HG02981 (cell line): ENCODE data around the gene IRF8.
"Not testable (repeated sequence)": the region's sequence is repeated elsewhere in the genome, so short reads cannot be mapped to it uniquely, and the experiment has no call there.

Source experiments
- ATAC-seq: cut with Tn5 transposase; IDR thresholded peaks from one replicate; pipeline ENCODE4 v1.9.1; 2021; ENCODE audit warnings: mild to moderate bottlenecking, moderate library complexity; ENCODE audit not compliant: unreplicated experiment

Gene IRF8

GRCh38 chr16:85867189-85867588 is 31.8 kb upstream of the IRF8 start:
- no peak for ATAC-seq

GRCh38 chr16:85868495-85868894 is 30.5 kb upstream of the IRF8 start:
- ATAC-seq, result no peak

- ATAC-seq, result no peak
Observed at GRCh38 chr16:85869206-85869605, 29.8 kb upstream of the IRF8 start.

- ATAC-seq, result no peak
Observed at GRCh38 chr16:85869785-85870558, 29.0 kb upstream of the IRF8 start.

- ATAC-seq, result no peak
Observed at GRCh38 chr16:85871756-85872155, 27.2 kb upstream of the IRF8 start.

GRCh38 chr16:85872734-85873133 is 26.2 kb upstream of the IRF8 start:
- ATAC-seq, result no peak

- no peak for ATAC-seq
Observed at GRCh38 chr16:85873153-85873552, 25.8 kb upstream of the IRF8 start.

GRCh38 chr16:85874031-85874430 is 24.9 kb upstream of the IRF8 start:
- not testable (repeated sequence) for ATAC-seq

GRCh38 chr16:85878407-85878806 is 20.6 kb upstream of the IRF8 start:
- ATAC-seq, result no peak

- no peak for ATAC-seq
Observed at GRCh38 chr16:85878875-85879274, 20.1 kb upstream of the IRF8 start.

GRCh38 chr16:85879549-85879948 is 19.4 kb upstream of the IRF8 start:
- no peak for ATAC-seq

- ATAC-seq, result no peak
Observed at GRCh38 chr16:85879975-85880831, 18.8 kb upstream of the IRF8 start.

- ATAC-seq, result no peak
Observed at GRCh38 chr16:85880861-85881260, 18.1 kb upstream of the IRF8 start.

- no peak for ATAC-seq
Observed at GRCh38 chr16:85881436-85881835, 17.5 kb upstream of the IRF8 start.

GRCh38 chr16:85882181-85882810 is 16.7 kb upstream of the IRF8 start:
- no peak for ATAC-seq

GRCh38 chr16:85883813-85884212 is 15.1 kb upstream of the IRF8 start:
- no peak for ATAC-seq

GRCh38 chr16:85884808-85885463 is 14.0 kb upstream of the IRF8 start:
- no peak for ATAC-seq

GRCh38 chr16:85885537-85885936 is 13.4 kb upstream of the IRF8 start:
- no peak for ATAC-seq

GRCh38 chr16:85888405-85889331 is 10.3 kb upstream of the IRF8 start:
- peak; percentile 71 for ATAC-seq
